Endothelial cell of umbilical vein (primary cell): ENCODE results near the gene TNIK. TPM values are rescaled to one million over a fixed set of nuclear protein-coding genes. Genes with fewer than 3 reads are reported as not detected.

Source experiments
- BruUV-seq: library from RNA; stranded (reverse); fragments of 400-500 nt; replicated peaks from 2 replicates; lab custom pipeline; 2021; lab: Mats Ljungman, UMichigan
- CTCF ChIA-PET: fragments of 300-600, 350-600 bp; sonication (Branson Sonifier 250); formaldehyde crosslinking; loops from one replicate; lab custom pipeline; 2021; ENCODE audit warnings: antibody characterized with exemption, inconsistent platforms; lab: Charles Lee
- POLR2A ChIA-PET: fragments of 300-600, 350-600 bp; sonication (Branson Sonifier 250); formaldehyde crosslinking; loops from one replicate; lab custom pipeline; 2021; ENCODE audit warnings: antibody characterized with exemption, inconsistent platforms; lab: Charles Lee
- DNase-seq: peaks from one replicate; pipeline ENCODE4 v3.0.0-alpha.2; 2011; ENCODE audit warnings: low read depth, low spot score
- FAIRE-seq: peaks from 2 replicates; lab custom pipeline; 2011; peaks lifted over from hg19 to GRCh38; lab: Jason Lieb, UNC
- H2AFZ ChIP-seq: 2 replicates; pipeline ENCODE4 v1.6.0; 2012; ENCODE audit warnings: low read depth, low read length, control low read depth, inconsistent platforms
- H3K27ac ChIP-seq: 2 replicates; pipeline ENCODE4 v1.5.1; 2011; ENCODE audit warnings: low read depth, mild to moderate bottlenecking, control low read depth, low read length, moderate library complexity; ENCODE audit not compliant: insufficient read depth
- H3K27me3 ChIP-seq, 2 experiments: 2 replicates each; pipeline versions ENCODE4 v1.6.0 to v1.6.1; 2011; ENCODE audit warnings: low read length in 2 of 2, mixed read lengths in 1 of 2; ENCODE audit not compliant: control insufficient read depth in 2 of 2, insufficient read depth in 2 of 2
- H3K36me3 ChIP-seq, 2 experiments: 2 replicates in 1 of 2; 3 replicates in 1 of 2; pipeline ENCODE4 v1.5.1; 2011; ENCODE audit warnings: low read length in 2 of 2, mild to moderate bottlenecking in 1 of 2, moderate library complexity in 1 of 2; ENCODE audit not compliant: control insufficient read depth in 2 of 2, insufficient read depth in 2 of 2; ENCODE audit errors: extremely low read depth in 1 of 2
- H3K4me1 ChIP-seq: 3 replicates; pipeline ENCODE4 v1.5.1; 2011; ENCODE audit warnings: mild to moderate bottlenecking, low read length; ENCODE audit not compliant: control insufficient read depth, insufficient read depth; ENCODE audit errors: extremely low read depth
- H3K4me2 ChIP-seq: 2 replicates; pipeline ENCODE4 v1.6.1; 2011; ENCODE audit warnings: low read length, control low read depth, mixed read lengths; ENCODE audit not compliant: insufficient read depth
- H3K4me3 ChIP-seq, 3 experiments: fragments of 200-600 bp in 1 of 3; sonication (generic), shearing (Covaris generic) in 1 of 3; replicated peaks in 1 of 3; 2 replicates each; pipeline ENCODE4 v1.5.1; 2011 to 2016; ENCODE audit warnings: control low read depth in 3 of 3, low read length in 3 of 3, mild to moderate bottlenecking in 2 of 3, inconsistent platforms in 1 of 3, low read depth in 1 of 3, moderate library complexity in 1 of 3; ENCODE audit not compliant: insufficient read depth in 1 of 3
- H3K79me2 ChIP-seq: 2 replicates; pipeline ENCODE4 v1.6.0; 2012; ENCODE audit warnings: low read length, inconsistent platforms; ENCODE audit not compliant: control insufficient read depth, insufficient read depth
- H3K9ac ChIP-seq: replicated peaks from 2 replicates; pipeline ENCODE3; 2011; ENCODE audit warnings: low read length, control low read depth; ENCODE audit not compliant: insufficient read depth; ENCODE audit errors: extremely low read depth
- H3K9me1 ChIP-seq: replicated peaks from 3 replicates; pipeline ENCODE4 v1.6.0; 2011; ENCODE audit warnings: mild to moderate bottlenecking, low read length; ENCODE audit not compliant: control insufficient read depth, insufficient read depth; ENCODE audit errors: extremely low read depth
- H3K9me3 ChIP-seq: replicated peaks from 2 replicates; pipeline ENCODE4 v1.5.1; 2012; ENCODE audit warnings: low read length, inconsistent platforms; ENCODE audit not compliant: control insufficient read depth, insufficient read depth
- H4K20me1 ChIP-seq: replicated peaks from 2 replicates; pipeline ENCODE3; 2011; ENCODE audit warnings: mild to moderate bottlenecking, low read length; ENCODE audit not compliant: control insufficient read depth, insufficient read depth; ENCODE audit errors: extremely low read depth
- CTCF ChIP-seq, 2 donors: IDR thresholded peaks; 1 replicate in 1 of 2; 2 replicates in 1 of 2; pipeline ENCODE4 v1.5.1; 2011; ENCODE audit warnings: low read length in 2 of 2, mild to moderate bottlenecking in 2 of 2, moderate library complexity in 2 of 2, control low read depth in 1 of 2, inconsistent platforms in 1 of 2, low read depth in 1 of 2; ENCODE audit not compliant: insufficient read depth in 1 of 2; ENCODE audit errors: extremely low read depth in 1 of 2
- EZH2 ChIP-seq: IDR thresholded peaks from 2 replicates; pipeline ENCODE4 v1.6.1; 2012; ENCODE audit warnings: borderline replicate concordance, low read depth, mild to moderate bottlenecking, moderate library complexity, low read length, inconsistent platforms; ENCODE audit not compliant: severe bottlenecking
- FOS ChIP-seq: IDR thresholded peaks from 2 replicates; pipeline ENCODE4 v1.6.1; 2011; ENCODE audit warnings: mild to moderate bottlenecking, low read length, moderate library complexity, borderline replicate concordance; ENCODE audit not compliant: insufficient read depth
- GATA2 ChIP-seq: IDR thresholded peaks from 2 replicates; pipeline ENCODE4 v1.7.0; 2011; ENCODE audit warnings: low read depth, mild to moderate bottlenecking, moderate library complexity, mixed read lengths, low read length; ENCODE audit not compliant: insufficient read length, insufficient read depth
- JUN ChIP-seq: IDR thresholded peaks from 2 replicates; pipeline ENCODE4 v1.6.1; 2011; ENCODE audit warnings: borderline replicate concordance, low read depth; ENCODE audit not compliant: insufficient read length, insufficient read depth
- MAX ChIP-seq: IDR thresholded peaks from 2 replicates; pipeline ENCODE4 v1.6.1; 2011; ENCODE audit not compliant: insufficient read depth, insufficient read length
- MYC ChIP-seq: IDR thresholded peaks from one replicate; pipeline ENCODE4 v1.6.1; 2011; ENCODE audit warnings: mild to moderate bottlenecking, low read depth, low read length
- POLR2A ChIP-seq: IDR thresholded peaks from 2 replicates; pipeline ENCODE4 v1.6.1; 2012; ENCODE audit warnings: low read depth, mild to moderate bottlenecking, control low read depth, low read length
- POLR2AphosphoS5 ChIP-seq: IDR thresholded peaks from 2 replicates; pipeline ENCODE4 v1.6.1; 2012; ENCODE audit warnings: low read depth, mild to moderate bottlenecking, control low read depth, low read length, moderate library complexity; ENCODE audit not compliant: insufficient read depth
- dilution Hi-C: fragments of 300-500 bp; cut with MboI; formaldehyde crosslinking; loops from one replicate; pipeline ENCODE4 v1.15.0; 2019; ENCODE audit warnings: low sequenced_read_pairs; ENCODE audit not compliant: extremely low pct_ligation_motif_present
- intact Hi-C: fragments of 100-400 bp; cut with micrococcal nuclease; formaldehyde crosslinking; loops from one replicate; pipeline ENCODE4 v1.10.0; 2022
- polyA plus RNA-seq, 4 experiments: library from polyadenylated mRNA; depleted of rRNA in 3 of 4; stranded (reverse) in 3 of 4; unstranded in 1 of 4; fragments of >200 nt; gene quantifications; 2 replicates each; pipeline versions ENCODE4 v1.2.1 to v1.2.3, GENCODE V29; 2011 to 2012; ENCODE audit warnings: missing spikeins in 1 of 4
- total RNA-seq: library from RNA; stranded (reverse); gene quantifications from 2 replicates; pipeline ENCODE4 v1.2.3, GENCODE V29; 2021

TNIK gene
- total and polyA plus RNA-seq, 2 donors (not counting 3 experiments of a cell fraction or from before 2014, with no cell fraction given): 10.9 to 39.7 TPM

GRCh38 chr3:171340434-171340833, 119.8 kb downstream of the TNIK start:
- H3K4me3 ChIP-seq: no peak overlapping the region
- no TSS peak for BruUV-seq
- ChIA-PET CTCF (no interaction called here), POLR2A (no interaction called here)
- no peak overlapping the region for H3K4me2 ChIP-seq
- H3K9ac ChIP-seq: no peak overlapping the region
- no peak for DNase-seq
- H3K9me3 ChIP-seq: no peaks in the 10 kb centered on the region
- no peaks in the 10 kb centered on the region for H3K36me3 ChIP-seq
- dilution Hi-C loops (no loop called here), intact Hi-C loops (no loop called here)
- FAIRE-seq: no peak
- TF ChIP-seq MYC (no peak), POLR2AphosphoS5 (no peak), GATA2 (no peak), FOS (no peak), CTCF (IDR thresholded peaks at IDR 0.05; ENCODE audit: extremely low read depth in 1 of 2, insufficient read depth in 1 of 2, low read depth in 1 of 2, low read length in 2 of 2) (no peak), MAX (no peak), EZH2 (no peak), JUN (no peak), POLR2A (no peak)
- H3K9me1 ChIP-seq: no peaks in the 10 kb centered on the region
- no peaks in the 10 kb centered on the region for H4K20me1 ChIP-seq
- no peaks in the 10 kb centered on the region for H3K79me2 ChIP-seq
- no peaks in the 10 kb centered on the region for H3K27me3 ChIP-seq
- no peak overlapping the region for H3K27ac ChIP-seq
- no peaks in the 10 kb centered on the region for H3K4me1 ChIP-seq
- no peak overlapping the region for H2AFZ ChIP-seq
